Pancreas (tissue), 10 donors: Measurements from ENCODE around the gene KCNN3. TPM values are rescaled to one million over a fixed set of nuclear protein-coding genes. Genes with fewer than 3 reads are reported as not detected.
A peak's percentile ranks its signal among the peaks of the same experiment; 100 is the strongest.

Experiments
- ATAC-seq, 4 donors: fragments of 200-7000 bp; cut with Tn5 transposase; one replicate each; pipeline versions ENCODE4 v1.8.0 to v1.9.1; 2020; ENCODE audit warnings: mild to moderate bottlenecking in 4 of 4, moderate library complexity in 4 of 4
- DNase-seq, 6 donors: peaks; one replicate each; pipeline ENCODE4 v3.0.0-alpha.2; 2020
- FAIRE-seq: peaks from 2 replicates; lab custom pipeline; 2012; peaks lifted over from hg19 to GRCh38; lab: Jason Lieb, UNC
- H3K27ac ChIP-seq, 4 donors: fragments of 200-600 bp; sonication (generic); 1 replicate in 3 of 4; 2 replicates in 1 of 4; pipeline versions ENCODE4 v1.5.0 to v1.8.0; 2020
- H3K27me3 ChIP-seq, 4 donors: fragments of 200-600 bp; one replicate each; pipeline ENCODE4 v1.8.0; 2021
- H3K36me3 ChIP-seq, 3 donors: fragments of 200-600 bp; sonication (generic) in 1 of 3; one replicate each; pipeline versions ENCODE4 v1.5.0 to v1.8.0; 2020 to 2021
- H3K4me1 ChIP-seq, 3 donors: fragments of 200-600 bp; one replicate each; pipeline ENCODE4 v1.8.0; 2021
- H3K4me3 ChIP-seq, 4 donors: fragments of 200-600 bp; sonication (generic) in 2 of 4; one replicate each; pipeline versions ENCODE4 v1.5.0 to v1.8.0; 2020 to 2021
- H3K9me3 ChIP-seq, 4 donors: fragments of 200-600 bp; one replicate each; pipeline ENCODE4 v1.8.0; 2021
- WGBS, 2 donors: extraction: QIAGEN DNeasy Blood & Tissue Kit; methylation state at CpG; one replicate each; pipeline ENCODE4 v1.1.7; 2013; 5-methylcytosine and 5-hydroxymethylcytosine counted together
- intact Hi-C, 3 donors: fragments of 100-400 bp; cut with DNase I; formaldehyde crosslinking; loops; one replicate each; pipeline versions ENCODE4 v1.11.1 to v1.14.2; 2022
- polyA plus RNA-seq, 2 donors: library from polyadenylated mRNA; stranded (reverse); fragments of 200-250 nt; gene quantifications; one replicate each; pipeline ENCODE4 v1.2.3, GENCODE V29; 2013
- total RNA-seq, 6 donors: library from RNA; stranded (reverse); fragmentation: NEBNext Ultra II Directional in 4 of 6; extraction: Animal tissue kit (Norgen Biotek cat#: 25700) in 4 of 6; gene quantifications; one replicate each; pipeline versions ENCODE4 v1.2.1 to v1.2.4, GENCODE V29; 2021 to 2023
- TF ChIP-seq, protein P1 (sequence below), 4 donors: fragments of 200-600 bp; sonication (generic) in 3 of 4; IDR thresholded peaks; one replicate each; pipeline versions ENCODE4 v1.5.0 to v1.8.0; 2021; ENCODE audit warnings: antibody characterized with exemption in 4 of 4
- donor health status: healthy with polysubstance abuse.
- donor health status: DM: no; HTN: no; CAD: no; lungs with moderate emphysema.
- donor health status: DM: no; HTN: no; CAD: no.
- donor health status: control.
- donor health status: control.
- donor health status: Bipolar disorder and iron deficiency.
- donor health status: DM: yes; HTN: yes; CAD: no.
- donor health status: DM: no; HTN: no; CAD: no.
- donor health status: DM: no; HTN: no; CAD: no.
- donor health status: DM: yes; HTN: yes; CAD: no.

The KCNN3 gene
- total and polyA plus RNA-seq, 8 donors = 0.11 to 1.0 (median 0.33) TPM

GRCh38 chr1:154746622-154747299 is 123.3 kb downstream of the KCNN3 start:
- no peak overlapping the region for H3K27ac ChIP-seq
- H3K4me3 ChIP-seq = no peak overlapping the region
- no peaks in the 10 kb centered on the region for H3K9me3 ChIP-seq
- no peaks in the 10 kb centered on the region for H3K27me3 ChIP-seq
- WGBS, 2 donors = 48 to 49% methylated on average over 6 of the region's 6 CpGs
- ATAC-seq (no peak), FAIRE-seq (no peak), DNase-seq (no peak)
- intact Hi-C loops = no loop called here
- TF ChIP-seq, protein P1, sequence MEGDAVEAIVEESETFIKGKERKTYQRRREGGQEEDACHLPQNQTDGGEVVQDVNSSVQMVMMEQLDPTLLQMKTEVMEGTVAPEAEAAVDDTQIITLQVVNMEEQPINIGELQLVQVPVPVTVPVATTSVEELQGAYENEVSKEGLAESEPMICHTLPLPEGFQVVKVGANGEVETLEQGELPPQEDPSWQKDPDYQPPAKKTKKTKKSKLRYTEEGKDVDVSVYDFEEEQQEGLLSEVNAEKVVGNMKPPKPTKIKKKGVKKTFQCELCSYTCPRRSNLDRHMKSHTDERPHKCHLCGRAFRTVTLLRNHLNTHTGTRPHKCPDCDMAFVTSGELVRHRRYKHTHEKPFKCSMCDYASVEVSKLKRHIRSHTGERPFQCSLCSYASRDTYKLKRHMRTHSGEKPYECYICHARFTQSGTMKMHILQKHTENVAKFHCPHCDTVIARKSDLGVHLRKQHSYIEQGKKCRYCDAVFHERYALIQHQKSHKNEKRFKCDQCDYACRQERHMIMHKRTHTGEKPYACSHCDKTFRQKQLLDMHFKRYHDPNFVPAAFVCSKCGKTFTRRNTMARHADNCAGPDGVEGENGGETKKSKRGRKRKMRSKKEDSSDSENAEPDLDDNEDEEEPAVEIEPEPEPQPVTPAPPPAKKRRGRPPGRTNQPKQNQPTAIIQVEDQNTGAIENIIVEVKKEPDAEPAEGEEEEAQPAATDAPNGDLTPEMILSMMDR (IDR thresholded peaks at IDR 0.05) = no peak
- no peaks in the 10 kb centered on the region for H3K4me1 ChIP-seq
- H3K36me3 ChIP-seq = no peaks in the 10 kb centered on the region

DNA sequence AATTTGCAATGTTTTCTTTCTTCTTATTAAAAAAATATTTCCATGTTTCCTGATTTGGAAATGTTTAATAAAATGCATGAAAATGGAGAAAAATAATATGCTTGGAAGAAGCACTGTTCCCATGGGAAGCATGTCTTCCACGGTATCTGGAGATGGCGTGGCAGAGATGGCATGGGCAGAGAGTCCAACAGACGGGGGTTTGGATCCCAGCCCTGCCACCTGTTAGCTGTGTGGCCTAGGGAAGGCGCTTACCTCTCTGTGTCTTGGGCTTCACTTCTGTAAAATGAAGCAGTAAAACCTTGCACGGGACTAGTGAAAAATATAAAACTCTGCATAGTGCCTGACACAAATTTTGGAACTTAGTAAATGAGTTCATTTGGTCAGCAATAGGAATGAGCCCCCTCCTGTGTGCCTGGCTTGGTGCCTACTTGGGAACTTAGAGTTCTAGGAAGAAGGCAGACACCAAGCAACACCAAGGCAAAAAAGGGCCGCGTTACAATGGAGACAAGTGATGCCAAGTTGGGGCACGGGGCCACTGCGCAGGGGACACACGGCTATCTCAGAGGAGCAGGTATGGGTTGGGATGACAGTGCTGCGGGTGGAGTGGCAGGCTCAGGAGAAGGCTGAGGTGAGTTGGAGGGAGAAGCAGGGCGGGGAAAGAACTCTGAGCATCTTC is 124.2 kb downstream of the KCNN3 start:
- Histone ChIP-seq H3K9me3 (no peaks in the 10 kb centered on the region), H3K27me3 (no peaks in the 10 kb centered on the region), H3K27ac (no peak overlapping the region), H3K4me3 (no peak overlapping the region), H3K36me3 (no peaks in the 10 kb centered on the region), H3K4me1 (no peaks in the 10 kb centered on the region)
- ATAC-seq (no peak), DNase-seq (no peak), FAIRE-seq (no peak)
- TF ChIP-seq, protein P1 (IDR thresholded peaks at IDR 0.05) = no peak
- WGBS, 2 donors = 73 to 78% methylated on average over 12 of the region's 12 CpGs
- intact Hi-C loops = no loop called here

GRCh38 chr1:154745286-154745731 is 124.8 kb downstream of the KCNN3 start:
- intact Hi-C loops = no loop called here
- Histone ChIP-seq H3K4me1 (no peaks in the 10 kb centered on the region), H3K4me3 (no peak overlapping the region), H3K27me3 (no peaks in the 10 kb centered on the region), H3K27ac (no peak overlapping the region), H3K9me3 (no peaks in the 10 kb centered on the region), H3K36me3 (no peaks in the 10 kb centered on the region)
- ATAC-seq (peak in 2 of 4 donors; percentile 31 to 32), FAIRE-seq (no peak), DNase-seq (no peak)
- 71% methylated on average over 5 of the region's 5 CpGs for WGBS, 2 donors
- TF ChIP-seq, protein P1 (IDR thresholded peaks at IDR 0.05) = no peak

DNA sequence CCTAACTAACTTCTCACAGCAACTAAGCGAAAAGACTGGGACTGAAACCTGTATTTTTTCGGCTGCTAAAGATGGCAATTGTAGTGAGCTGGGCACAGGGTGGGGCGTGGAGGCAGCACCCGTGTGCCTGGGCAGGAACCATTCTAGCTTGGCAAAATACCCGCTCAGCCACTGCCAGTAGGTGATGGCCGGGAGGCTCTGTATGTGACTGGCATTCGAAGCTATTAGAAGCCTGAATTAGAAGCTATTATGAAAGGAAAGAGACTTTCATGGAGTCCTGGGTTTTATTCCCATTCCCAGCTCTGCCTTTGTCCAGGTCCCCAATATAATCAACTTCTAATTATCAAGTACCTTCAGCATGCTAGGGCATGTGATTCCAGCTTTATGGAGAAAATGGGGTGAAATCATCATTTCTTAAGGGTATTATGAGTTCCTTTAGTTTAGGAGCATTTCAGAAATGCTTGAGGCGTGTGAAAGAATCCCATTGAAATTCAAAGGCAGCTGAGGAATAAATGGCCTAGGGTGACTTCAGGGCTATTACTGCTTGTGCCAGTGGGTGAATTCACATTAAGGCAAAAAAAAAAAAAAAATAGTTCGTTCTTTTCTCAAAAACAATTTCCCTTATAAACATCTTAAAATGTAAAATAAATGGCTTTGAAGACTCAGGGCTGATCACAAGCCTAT is 125.6 kb downstream of the KCNN3 start:
- WGBS, 2 donors = 73 to 81% methylated on average over 9 of the region's 9 CpGs
- DNase-seq = no peak
- FAIRE-seq = no peak
- no peaks in the 10 kb centered on the region for H3K27me3 ChIP-seq
- no peak overlapping the region for H3K27ac ChIP-seq
- no peaks in the 10 kb centered on the region for H3K36me3 ChIP-seq
- intact Hi-C loops = no loop called here
- H3K4me1 ChIP-seq = no peaks in the 10 kb centered on the region
- no peaks in the 10 kb centered on the region for H3K9me3 ChIP-seq
- no peak overlapping the region for H3K4me3 ChIP-seq
- no peak for ATAC-seq
- TF ChIP-seq, protein P1 (IDR thresholded peaks at IDR 0.05) = no peak
